NCI-H526 (cell line): ENCODE results near the gene CYP2E1.
"Not testable (repeated sequence)": the region's sequence is repeated elsewhere in the genome, so short reads cannot be mapped to it uniquely, and the experiment has no call there.

ENCODE experiments used
- DNase-seq, 2 experiments: peaks; one replicate each; lab custom pipeline; 2025; lab: John Stamatoyannopoulos, UW

CYP2E1 gene

GRCh38 chr10:133528845-133529575, 1.8 kb downstream of the CYP2E1 start:
- peak; percentile 27 to 76 for DNase-seq

GRCh38 chr10:133529576-133529946, 2.4 kb downstream of the CYP2E1 start:
- peak in 1 of 2 experiments; percentile 23 for DNase-seq

GRCh38 chr10:133530506-133530905, 3.3 kb downstream of the CYP2E1 start:
- DNase-seq = no peak

GRCh38 chr10:133532871-133533270, 5.7 kb downstream of the CYP2E1 start:
- no peak for DNase-seq

- DNase-seq = no peak
Measured at GRCh38 chr10:133534417-133534816, 7.3 kb downstream of the CYP2E1 start.

GRCh38 chr10:133536198-133536597, 9.0 kb downstream of the CYP2E1 start:
- no peak for DNase-seq

- no peak for DNase-seq
Measured at GRCh38 chr10:133537546-133538545, 10.7 kb downstream of the CYP2E1 start.

GRCh38 chr10:133541441-133541975, 14.3 kb downstream of the CYP2E1 start:
- DNase-seq = peak in 1 of 2 experiments; percentile 54

- no peak for DNase-seq
Measured at GRCh38 chr10:133544506-133544905, 17.3 kb downstream of the CYP2E1 start.

GRCh38 chr10:133554600-133554999, 27.4 kb downstream of the CYP2E1 start:
- DNase-seq = no peak

GRCh38 chr10:133555521-133555920, 28.4 kb downstream of the CYP2E1 start:
- no peak for DNase-seq

- DNase-seq = no peak
Measured at GRCh38 chr10:133557381-133557780, 30.2 kb downstream of the CYP2E1 start.

- no peak for DNase-seq
Measured at GRCh38 chr10:133559216-133559615, 32.1 kb downstream of the CYP2E1 start.

GRCh38 chr10:133564816-133565215, 37.7 kb downstream of the CYP2E1 start:
- DNase-seq = no peak

GRCh38 chr10:133565441-133566294, 38.5 kb downstream of the CYP2E1 start, which contains the start of gene SYCE1:
SYCE1 (minus strand) TSS chr10:133565583; CDS start chr10:133565529, 54 bp downstream.
- no peak for DNase-seq

- no peak for DNase-seq
Measured at GRCh38 chr10:133567119-133567518, 40.0 kb downstream of the CYP2E1 start.

GRCh38 chr10:133567609-133568286, 40.6 kb downstream of the CYP2E1 start:
- DNase-seq = no peak

- DNase-seq = no peak
Measured at GRCh38 chr10:133568287-133568614, 41.1 kb downstream of the CYP2E1 start.

GRCh38 chr10:133568831-133569527, 41.8 kb downstream of the CYP2E1 start:
- DNase-seq = not testable (repeated sequence)

- not testable (repeated sequence) for DNase-seq
Measured at GRCh38 chr10:133569801-133570200, 42.6 kb downstream of the CYP2E1 start.
